Activated CD4-positive, alpha-beta T cell treated with anti-CD3 and anti-CD28 coated beads for 1 hour (primary cell): Measurements from ENCODE around the gene LIMA1.
"Not testable (repeated sequence)": the region's sequence is repeated elsewhere in the genome, so short reads cannot be mapped to it uniquely, and the experiment has no call there.

Experiments used
- DNase-seq: peaks from one replicate; pipeline ENCODE4 v3.0.0-alpha.2; 2020

The LIMA1 gene

DNA sequence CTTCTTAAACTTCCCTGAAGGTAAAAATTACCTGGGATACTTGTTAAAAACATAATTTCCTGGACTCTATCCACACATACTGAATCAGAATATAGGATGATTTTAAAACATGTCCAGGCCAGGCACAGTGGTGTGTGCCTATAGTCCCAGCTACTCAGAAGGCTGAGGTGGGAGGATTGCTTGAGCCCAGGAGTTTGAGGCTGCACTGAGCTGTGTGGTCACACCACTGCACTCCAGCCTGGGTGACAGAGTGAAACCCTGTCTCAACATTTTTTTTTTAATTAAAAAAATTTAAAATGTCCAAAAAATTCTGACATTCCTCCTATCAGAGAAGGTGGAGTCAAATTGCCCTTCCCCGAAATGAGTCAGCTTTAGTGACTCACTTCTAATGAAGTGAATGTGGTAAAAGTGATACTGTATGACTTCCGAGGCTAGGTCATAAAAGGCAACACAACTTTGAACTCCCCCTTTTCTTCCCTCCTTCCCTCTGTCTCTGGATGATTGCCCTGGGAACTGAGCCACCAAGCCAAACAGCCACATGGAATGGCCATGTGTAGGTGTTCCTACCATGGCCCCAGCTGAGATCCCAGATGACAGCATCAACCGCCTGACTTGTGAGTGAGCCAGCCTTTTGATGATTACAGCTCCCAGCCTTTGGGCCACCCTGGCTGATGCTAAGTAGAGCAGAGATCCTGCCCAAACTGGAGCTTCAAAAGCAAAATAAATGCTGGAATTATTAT is 36.3 kb downstream of the LIMA1 start:
- DNase-seq, result no peak

DNA sequence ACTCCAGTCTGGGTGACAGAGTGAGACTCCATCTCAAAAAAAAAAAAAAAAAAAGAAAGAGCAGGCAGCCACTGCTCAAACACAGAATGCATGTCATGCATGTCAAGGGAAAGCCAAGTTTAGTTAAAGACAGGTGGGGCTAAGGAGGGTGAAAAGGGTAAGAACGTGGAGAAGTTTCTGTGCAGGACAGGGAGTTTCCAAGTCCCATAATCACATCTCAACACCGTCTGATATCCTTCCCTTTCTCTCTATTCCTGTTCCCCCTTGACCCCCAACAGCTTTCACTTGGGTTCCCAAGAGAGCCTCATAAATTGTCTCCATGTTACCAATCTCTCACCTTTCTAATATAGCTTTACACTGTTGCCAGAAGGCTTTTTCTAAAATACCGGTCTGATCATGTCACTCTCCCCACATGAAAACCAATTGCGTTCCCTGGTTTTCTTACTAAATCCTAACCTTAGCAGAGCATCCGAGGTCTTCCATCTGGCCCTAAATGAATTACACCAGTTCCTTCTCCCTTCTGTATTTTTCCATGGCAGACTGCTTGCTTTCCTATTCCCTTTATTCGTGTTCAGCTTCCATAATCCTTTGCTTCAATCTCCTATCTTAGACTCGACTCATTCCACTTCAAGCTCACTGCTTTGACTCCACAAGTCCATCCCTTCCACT is 37.0 kb downstream of the LIMA1 start:
- no peak for DNase-seq

DNA sequence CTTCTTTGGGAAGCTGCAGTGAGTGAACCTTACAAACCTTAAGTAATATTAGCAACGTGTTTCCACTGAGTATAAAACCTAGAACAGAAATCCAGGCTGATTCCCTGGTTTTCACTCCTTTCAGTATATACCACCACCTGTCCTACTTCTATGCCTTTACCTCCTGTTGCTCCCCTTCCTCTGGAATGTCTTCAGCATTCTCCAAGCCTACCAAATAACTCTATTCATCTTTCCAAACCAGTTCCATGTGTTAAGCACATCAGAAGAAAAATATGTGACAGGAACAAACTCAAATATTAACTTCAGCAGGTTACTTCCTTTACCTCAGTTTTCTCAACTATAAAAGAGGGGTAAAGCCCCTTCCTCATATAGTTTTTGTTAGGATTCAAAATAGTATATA is 39.8 kb downstream of the LIMA1 start:
- no peak for DNase-seq

DNA sequence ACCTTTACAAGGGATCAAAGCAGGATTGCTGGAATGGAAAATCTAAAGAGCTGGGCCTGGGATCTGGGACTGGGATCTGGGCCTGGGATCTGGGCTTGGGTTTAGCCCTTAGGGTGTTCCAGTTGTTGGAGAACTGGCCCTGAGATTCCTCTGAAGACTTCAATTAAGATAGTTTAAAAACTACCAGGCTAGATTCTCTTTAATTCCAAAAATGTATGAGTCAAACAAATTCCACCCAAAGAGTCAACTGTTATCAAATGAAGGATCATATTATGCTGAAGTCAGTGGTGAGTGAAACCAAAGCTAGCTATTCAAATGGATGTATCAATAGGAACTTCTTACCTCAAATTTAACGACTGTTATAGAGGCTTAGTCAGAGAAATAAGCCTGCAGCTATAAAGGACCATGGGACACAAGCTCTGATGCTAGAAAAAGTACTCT is 40.5 kb downstream of the LIMA1 start:
- DNase-seq, result no peak

DNA sequence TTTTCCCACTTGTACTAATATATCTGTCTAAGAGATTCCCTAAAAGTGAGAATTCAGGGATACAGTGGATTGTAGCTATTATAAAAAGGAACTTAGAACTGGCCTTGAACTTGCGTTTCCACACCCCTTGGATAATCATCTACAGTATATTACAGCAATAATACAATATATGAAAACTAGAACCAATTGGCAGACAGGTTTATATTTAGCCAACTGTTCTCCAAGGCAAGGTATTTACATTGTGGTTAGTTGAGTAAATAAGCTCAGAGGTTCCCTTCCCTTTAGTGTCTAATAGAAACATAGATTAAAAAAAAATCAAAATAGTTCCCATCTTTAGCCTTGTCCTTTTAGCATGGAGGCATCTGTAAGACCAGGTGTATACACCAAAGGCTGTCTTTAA is 42.1 kb downstream of the LIMA1 start:
- DNase-seq, result no peak

DNA sequence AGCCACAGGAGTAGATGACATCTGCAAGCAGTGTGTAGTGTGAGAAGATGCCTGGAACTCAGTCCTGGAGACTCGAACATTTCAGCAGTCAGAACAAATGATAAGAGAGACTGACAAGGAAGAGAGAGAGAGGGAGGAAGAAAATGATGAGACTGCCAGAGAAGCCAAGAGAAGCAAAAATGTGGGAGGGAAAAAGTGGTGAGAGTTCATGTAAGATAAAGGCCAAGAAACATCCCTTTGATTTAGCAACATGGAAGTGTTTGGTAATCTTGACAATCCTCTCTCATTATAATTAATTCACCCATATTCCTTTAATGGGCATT is 42.6 kb downstream of the LIMA1 start:
- no peak for DNase-seq

DNA sequence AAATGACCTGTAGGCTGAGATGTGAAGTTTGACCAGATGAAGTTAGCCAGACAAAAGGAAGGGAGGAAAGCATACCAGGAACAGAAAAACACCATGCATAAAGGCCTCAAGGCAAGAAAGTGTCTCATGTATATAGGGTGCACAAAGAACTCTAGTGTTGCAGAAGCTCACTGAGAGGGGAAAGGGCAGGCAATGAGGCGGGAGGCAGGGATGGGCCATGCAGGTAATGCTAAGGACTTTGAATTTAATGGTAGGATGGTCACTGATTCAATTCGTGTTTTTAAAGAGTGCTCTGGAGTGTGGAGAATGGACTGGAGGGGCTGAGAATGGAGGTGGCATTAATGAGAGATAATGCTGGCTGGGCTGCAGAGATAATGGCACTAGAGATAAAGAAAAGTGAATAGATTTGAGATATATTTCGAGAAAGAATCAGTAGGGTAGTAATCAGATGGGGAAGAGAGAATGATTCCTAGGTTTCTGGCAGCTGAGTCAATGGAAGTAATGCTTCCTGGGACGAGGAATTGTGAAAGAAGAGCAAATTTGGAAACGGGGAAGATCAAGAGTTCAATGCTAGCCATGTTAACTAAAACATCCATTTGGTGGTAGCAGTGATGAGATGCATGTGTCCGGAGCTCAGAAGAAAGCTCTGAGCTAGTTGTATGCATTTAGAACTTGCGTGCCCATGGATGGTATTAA is 43.1 kb downstream of the LIMA1 start:
- no peak for DNase-seq

DNA sequence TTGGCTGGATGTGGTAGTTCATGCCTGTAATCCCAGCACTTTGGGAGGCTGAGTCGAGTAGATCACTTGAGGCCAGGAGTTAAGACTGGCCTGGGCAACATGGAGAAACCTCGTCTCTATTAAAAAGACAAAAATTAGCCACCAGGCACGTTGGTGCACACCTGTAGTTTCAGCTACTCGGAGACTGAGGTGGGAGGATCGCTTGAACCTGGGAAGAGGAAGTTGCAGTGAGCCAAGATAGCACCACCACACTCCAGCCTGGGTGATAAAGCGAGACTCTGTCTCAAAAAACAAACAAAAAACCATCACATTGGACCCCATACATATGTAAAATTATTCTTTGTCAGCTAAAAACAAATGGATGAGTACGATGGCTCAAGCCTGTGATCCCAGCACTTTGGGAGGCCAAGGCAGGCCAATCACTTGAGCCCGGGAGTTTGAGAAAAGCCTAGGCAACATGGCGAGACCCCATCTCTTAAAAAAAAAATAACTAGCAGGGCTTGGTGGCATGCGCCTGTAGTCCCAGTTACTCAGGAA is 43.9 kb downstream of the LIMA1 start:
- DNase-seq, result no peak

DNA sequence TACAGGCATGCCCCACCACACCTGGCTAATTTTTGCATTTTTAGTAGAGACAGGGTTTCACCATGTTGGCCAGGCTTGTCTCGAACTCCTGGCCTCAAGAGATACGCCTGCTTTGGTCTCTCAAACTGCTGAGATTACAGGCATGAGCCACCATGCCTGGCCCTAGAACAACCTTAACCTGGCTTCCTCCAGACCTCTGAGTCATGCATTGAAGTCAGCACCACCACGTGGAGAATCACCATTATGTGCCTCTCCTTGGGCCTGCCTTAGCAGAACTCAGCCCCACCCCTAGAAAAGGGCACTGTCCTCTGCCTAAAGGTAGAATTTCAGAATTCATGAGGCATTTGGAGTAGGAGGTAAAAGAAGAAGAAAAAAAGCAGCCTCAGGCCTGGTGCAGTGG is 49.0 kb downstream of the LIMA1 start:
- DNase-seq, result no peak

DNA sequence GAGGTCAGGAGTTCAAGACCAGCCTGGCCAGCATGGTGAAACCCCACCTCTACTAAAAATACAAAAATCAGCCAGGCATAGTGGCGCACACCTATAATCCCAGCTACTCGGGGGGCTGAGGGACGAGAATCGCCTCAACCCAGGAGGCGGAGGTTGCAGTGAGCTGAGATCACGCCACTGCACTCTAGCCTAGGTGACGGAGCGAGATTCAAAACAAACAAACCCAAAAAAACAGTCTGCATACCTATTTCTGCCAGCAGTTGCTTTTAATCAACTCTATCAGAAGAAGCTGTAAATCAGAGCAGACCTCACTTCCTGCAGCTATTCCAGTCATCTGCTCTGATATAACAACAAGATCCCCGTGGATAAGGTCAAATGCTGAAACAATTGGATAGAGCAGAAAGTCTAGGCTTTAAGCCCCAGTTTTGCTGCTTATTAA is 50.5 kb downstream of the LIMA1 start:
- DNase-seq, result no peak

DNA sequence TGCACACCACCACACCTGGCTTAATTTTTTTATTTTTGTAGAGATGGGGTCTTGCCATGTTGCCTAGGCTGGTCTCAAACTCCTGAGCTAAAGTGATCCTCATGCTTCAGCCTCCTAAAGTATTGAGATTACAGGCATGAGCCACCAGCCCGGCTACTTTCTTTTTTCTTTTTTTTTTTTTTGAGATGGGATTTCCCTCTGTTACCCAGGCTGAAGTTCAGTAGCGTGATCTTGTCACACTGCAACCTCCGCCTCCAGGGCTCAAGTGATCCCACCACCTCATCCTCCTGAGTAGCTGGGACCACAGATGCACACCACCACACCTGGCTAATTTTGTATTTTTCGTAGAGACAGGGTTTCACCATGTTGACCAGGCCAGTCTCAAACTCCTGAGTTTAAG is 51.1 kb downstream of the LIMA1 start:
- DNase-seq, result no peak

DNA sequence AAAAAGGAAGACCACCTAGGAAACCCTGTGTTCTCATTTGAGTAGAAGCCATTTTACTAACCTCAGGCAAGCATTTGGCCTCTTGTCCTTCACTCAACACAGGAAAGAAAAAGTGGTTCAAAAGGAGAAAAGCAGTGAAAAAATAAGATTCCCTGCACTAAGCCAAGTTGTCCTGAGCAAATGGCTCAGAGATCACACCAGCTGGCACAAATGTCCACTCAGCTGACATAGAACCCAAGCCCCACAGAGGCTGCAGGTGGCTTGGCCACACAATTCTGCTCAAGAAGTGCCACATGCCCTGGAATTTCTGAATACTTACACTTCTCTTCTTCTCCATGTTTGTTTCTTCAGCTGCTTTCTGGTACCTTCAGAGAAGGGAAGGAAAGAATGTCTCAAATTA is 52.0 kb downstream of the LIMA1 start:
- no peak for DNase-seq

DNA sequence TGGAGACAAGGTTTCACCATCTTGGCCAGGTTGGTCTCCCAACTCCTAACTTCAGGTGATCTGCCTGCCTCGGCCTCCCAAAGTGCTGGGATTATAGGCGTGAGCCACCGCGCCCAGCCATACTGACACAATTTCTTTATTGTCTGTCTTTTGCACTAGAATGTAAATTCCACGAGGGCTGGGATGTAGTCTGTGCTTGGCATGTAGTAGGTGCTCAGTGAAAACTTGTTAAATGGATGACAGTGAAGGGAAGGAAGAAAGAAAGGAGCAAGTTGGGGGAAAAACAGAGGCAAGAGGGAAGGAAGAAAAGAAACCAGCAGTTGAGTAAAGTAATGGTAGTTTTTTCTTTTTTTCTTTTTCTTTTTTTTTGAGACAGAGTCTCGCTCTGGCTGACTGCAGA is 53.1 kb downstream of the LIMA1 start:
- DNase-seq, result no peak

DNA sequence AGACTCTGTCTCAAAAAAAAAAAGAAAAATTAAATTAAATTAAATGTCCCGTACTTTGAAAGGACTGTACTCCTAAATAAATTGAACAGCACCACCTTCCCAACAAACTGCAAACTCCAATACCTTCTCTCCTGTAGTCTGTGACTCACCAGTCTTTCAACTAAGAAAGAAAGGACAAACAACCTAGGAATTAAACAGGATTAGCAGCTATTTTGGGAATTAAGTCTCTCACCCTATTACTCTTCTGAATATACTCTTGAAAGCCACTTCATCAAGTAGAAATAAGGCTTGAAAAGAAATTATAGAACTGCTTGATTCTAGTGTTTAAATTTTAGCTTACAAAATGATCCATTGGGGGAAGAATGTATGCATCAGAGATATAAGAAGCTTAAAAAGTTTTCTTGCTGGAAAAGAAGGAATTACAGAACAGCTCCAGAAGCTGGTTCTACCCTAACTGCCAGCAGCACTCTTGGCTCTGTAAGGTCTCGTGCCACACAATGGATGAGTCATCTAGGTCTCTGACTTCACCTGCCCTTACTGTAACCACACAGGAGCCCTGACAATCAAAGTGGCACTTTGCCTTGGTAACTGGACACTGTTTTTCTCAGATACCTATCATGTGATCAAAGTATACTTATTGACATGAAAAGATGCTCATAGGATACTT is 59.2 kb downstream of the LIMA1 start:
- peak; percentile 20 for DNase-seq

DNA sequence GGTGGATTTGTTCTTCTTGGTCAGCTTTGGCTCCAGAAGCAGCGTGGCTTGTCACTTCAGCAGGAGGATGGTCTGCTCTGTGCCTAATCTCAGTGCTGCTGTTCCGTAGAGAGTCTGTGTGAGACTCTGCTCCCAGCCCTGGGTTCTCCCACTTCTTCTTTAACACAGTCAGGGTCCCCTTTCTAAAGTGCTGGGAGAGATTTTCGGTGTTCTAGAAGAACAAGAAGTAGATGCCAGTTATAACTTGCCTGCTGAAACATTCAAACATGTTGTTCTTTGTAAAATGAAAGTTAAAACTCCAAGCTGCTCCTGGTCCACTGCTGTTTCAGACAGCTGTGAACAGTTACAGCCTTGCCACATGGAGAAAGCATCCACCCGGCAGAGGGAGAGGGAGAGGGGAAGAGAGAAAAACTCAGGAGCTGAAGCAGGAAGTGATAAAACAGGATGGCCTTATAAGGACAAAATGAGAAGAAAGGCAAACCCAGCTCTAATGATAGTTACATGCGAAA is 61.0 kb downstream of the LIMA1 start:
- no peak for DNase-seq

DNA sequence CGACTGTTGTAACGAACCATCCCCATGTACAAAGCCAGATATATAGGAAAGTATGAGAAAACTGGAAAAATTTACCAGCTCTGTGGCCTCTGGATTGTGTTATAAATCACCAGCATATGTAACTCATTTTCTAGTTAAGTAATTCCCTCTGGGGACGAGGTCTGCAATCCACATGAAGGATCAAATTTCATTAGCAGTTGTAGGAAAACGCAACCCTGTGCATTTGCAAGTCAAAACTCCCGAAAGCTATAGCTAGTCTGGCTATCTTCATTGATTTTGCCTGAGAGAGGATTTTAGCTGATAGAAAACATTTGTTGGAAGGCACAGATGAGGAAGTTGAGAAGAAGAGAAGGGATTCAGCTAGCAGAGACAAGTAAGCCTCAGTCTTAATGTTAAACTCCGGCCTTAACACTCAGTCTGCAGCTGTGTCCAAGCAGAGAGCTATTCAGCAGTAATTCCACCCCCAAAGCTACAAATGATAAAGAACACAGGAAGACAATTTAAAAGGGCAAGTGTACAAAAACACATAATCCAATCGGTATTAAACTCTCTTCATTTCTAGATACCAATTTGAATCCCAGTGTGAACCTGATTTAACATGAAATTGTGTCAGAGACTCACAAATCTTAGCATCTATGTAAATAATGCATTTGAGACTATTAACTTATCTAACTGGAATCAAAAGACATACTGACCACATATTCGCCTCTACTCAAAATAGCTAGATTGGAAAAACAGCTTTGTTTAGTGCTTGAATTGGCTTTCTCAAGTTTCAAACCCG is 61.9 kb downstream of the LIMA1 start:
- DNase-seq, result no peak

DNA sequence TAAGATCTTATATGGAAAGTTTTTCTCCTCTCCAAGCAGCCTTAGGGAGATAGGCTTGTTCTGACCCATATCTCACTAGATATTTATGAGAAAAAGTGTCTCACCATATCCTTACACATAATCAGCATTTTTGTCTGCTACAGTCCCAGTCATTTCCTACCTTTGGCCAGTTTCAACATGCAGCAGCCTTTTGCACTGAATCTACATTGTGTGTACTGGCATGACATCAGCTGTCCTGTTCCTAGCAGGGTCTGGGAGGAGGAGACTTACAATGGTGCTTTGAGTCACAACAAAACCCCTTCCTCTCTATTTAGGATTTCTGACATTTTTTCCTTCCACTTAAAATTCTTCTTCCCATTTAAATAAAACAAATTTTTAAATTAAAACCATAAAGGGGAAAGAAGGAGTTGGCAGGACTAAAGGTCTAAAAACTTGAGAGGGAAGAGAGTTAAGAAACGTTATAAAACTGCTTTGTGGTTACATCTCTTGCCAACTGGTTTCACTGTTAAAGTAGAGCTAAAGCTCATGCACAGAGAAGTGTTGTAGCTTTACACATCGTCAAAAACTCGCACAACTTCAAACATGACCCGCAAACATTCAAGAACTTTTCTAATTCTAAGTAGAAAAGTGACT is 62.8 kb downstream of the LIMA1 start:
- DNase-seq, result no peak

DNA sequence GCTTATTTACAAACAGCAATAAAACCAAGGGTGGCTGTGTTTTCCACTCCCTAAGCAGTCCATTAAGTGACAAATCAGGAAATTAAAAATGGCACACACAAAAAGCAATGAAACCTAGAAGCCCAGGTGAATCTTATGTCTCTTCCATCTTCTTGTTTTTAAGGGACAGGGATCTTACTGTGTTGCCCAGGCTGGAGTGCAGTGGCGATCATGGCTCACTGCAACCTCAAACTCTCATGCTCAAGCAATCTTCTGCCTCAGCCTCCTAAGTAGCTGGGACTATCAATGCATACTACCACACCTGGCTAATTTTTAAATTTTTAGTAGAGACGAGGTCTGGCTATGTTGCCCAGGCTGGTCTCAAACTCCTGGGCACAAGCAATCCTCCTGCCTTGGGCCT is 63.8 kb downstream of the LIMA1 start:
- DNase-seq, result no peak

DNA sequence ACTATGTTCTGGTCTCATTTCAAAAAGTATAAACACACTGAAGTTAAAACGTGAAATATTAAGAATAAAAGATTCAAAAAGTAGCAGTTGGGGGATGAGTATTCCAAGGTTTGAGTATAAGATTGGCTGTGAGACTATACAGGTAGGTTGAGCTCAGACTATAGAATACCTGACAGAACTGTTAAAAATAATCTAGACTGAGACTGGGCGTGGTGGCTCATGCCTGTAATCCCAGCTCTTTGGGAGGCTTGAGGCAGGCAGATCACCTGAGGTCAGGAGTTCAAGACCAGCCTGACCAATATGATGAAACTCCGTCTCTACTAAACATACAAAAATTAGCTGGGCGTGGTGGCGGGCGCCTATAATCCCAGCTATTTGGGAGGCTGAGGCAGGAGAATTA is 64.3 kb downstream of the LIMA1 start:
- DNase-seq, result not testable (repeated sequence)

DNA sequence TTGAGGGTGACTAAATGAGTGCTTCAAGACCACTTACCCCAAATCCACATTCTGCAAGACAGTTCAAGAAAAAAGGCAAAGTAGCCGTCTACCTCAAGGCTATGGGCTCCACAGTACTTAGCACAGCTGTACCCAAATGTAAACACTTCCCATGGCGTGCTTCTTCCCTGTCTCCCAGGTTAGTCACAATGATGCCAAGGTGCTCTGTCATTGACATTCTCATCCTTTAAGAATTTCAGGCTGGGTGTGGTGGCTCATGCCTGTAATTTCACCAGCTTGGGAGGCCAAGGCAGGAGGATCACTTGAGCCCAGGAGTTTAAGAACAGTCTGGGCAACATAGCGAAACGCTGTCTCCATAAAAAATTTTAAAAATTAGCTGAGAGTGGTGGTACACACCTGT is 64.9 kb downstream of the LIMA1 start:
- no peak for DNase-seq

DNA sequence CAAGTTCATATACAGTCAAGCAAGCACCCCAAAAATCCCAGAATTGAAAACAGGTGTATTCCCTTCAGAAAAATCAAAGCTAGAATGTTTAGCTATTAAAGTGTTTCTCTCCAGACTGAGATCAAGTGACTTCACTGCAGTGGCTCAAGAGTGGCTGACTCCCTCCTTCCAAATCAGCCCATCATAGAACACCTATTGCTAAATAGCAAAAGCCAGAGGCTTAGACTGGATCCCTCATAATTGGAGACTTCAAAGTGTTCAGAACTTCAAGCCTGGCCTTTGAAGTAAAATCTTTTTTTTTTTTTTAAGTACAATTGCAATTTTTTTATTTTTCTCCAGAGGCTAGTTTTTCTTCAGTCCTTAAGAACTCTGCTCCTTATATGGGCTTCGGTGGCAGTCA is 66.1 kb downstream of the LIMA1 start:
- DNase-seq, result no peak

DNA sequence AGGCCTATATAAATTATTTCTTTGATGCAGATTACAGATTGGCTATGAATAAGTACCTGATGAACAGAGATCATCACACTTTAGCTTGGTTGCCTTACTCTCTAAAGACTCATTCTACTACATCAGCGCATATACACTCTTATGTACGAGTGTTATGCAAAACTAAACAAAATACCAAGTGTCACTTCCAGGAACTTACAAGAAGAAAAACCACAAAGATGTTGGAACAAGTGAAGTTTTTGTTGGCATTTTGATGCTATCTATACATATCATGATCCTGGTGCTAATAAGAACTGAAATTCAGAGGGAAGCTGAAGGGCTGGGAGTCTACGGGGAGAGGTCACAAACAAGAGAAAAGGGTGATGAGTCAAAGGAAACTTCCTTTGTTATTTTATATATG is 68.3 kb downstream of the LIMA1 start:
- no peak for DNase-seq
